SK-N-SH treated with all-trans-retinoic acid at 6 μM for 48 hours (cell line): ENCODE results near the gene SQSTM1.

Source experiments
- BACH2 ChIP-seq: fragments of 250-450 bp; sonication (Bioruptor Pico); IDR thresholded peaks from 2 replicates; pipeline ENCODE4 v1.9.0; 2021; ENCODE audit warnings: mild to moderate bottlenecking, borderline replicate concordance
- ESRRG ChIP-seq: fragments of 250-450 bp; sonication (Bioruptor Pico); IDR thresholded peaks from 2 replicates; pipeline ENCODE4 v1.6.1; 2021; ENCODE audit warnings: mild to moderate bottlenecking
- GLIS3 ChIP-seq: fragments of 250-450 bp; sonication (Bioruptor Pico); IDR thresholded peaks from 2 replicates; pipeline ENCODE4 v1.5.0; 2020; ENCODE audit warnings: mild to moderate bottlenecking, moderate library complexity
- RARB ChIP-seq: fragments of 250-450 bp; sonication (Bioruptor Pico); IDR thresholded peaks from 2 replicates; pipeline ENCODE4 v1.8.0; 2021; ENCODE audit warnings: mild to moderate bottlenecking, moderate library complexity
- TCF4 ChIP-seq: fragments of 250-450 bp; sonication (Bioruptor Pico); IDR thresholded peaks from 2 replicates; pipeline ENCODE4 v1.8.0; 2021; ENCODE audit warnings: mild to moderate bottlenecking, moderate library complexity, borderline replicate concordance
- TOX ChIP-seq: fragments of 250-450 bp; sonication (Bioruptor Pico); IDR thresholded peaks from 2 replicates; pipeline ENCODE4 v1.8.0; 2021; ENCODE audit warnings: mild to moderate bottlenecking, moderate library complexity, borderline replicate concordance
- ZFP3 ChIP-seq: fragments of 250-450 bp; sonication (Bioruptor Pico); IDR thresholded peaks from 2 replicates; pipeline ENCODE4 v1.5.0; 2020; ENCODE audit warnings: mild to moderate bottlenecking, moderate library complexity
- ZFP30 ChIP-seq: fragments of 450-650 bp; formaldehyde crosslinking; IDR thresholded peaks from 2 replicates; pipeline ENCODE4 v1.5.0; 2022; ENCODE audit warnings: mild to moderate bottlenecking, moderate library complexity
- ZNF8 ChIP-seq: fragments of 450-650 bp; formaldehyde crosslinking; IDR thresholded peaks from 2 replicates; pipeline ENCODE4 v1.5.0; 2020; ENCODE audit warnings: mild to moderate bottlenecking, moderate library complexity
- TF ChIP-seq, protein P1 (sequence below): fragments of 250-450 bp; sonication (Bioruptor Pico); IDR thresholded peaks from 2 replicates; pipeline ENCODE4 v1.8.0; 2020; ENCODE audit warnings: mild to moderate bottlenecking, moderate library complexity, borderline replicate concordance
- TF ChIP-seq, protein P2 (sequence below): fragments of 250-450 bp; sonication (Bioruptor Pico); IDR thresholded peaks from 2 replicates; pipeline ENCODE4 v1.5.1; 2020; ENCODE audit warnings: low read depth, mild to moderate bottlenecking, moderate library complexity

GRCh38 chr5:179872828-179873575 is 52.3 kb downstream of the SQSTM1 start:
- TF ChIP-seq RARB (CRISPR knock-in tag): no peak
- TF ChIP-seq TCF4 (CRISPR knock-in tag): no peak
- TF ChIP-seq, protein P1, sequence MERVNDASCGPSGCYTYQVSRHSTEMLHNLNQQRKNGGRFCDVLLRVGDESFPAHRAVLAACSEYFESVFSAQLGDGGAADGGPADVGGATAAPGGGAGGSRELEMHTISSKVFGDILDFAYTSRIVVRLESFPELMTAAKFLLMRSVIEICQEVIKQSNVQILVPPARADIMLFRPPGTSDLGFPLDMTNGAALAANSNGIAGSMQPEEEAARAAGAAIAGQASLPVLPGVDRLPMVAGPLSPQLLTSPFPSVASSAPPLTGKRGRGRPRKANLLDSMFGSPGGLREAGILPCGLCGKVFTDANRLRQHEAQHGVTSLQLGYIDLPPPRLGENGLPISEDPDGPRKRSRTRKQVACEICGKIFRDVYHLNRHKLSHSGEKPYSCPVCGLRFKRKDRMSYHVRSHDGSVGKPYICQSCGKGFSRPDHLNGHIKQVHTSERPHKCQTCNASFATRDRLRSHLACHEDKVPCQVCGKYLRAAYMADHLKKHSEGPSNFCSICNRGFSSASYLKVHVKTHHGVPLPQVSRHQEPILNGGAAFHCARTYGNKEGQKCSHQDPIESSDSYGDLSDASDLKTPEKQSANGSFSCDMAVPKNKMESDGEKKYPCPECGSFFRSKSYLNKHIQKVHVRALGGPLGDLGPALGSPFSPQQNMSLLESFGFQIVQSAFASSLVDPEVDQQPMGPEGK (CRISPR knock-in tag): no peak
- no peak for TF ChIP-seq BACH2
- TF ChIP-seq GLIS3 (CRISPR knock-in tag): no peak
- no peak for TF ChIP-seq ESRRG (CRISPR knock-in tag)
- TF ChIP-seq TOX: no peak
- TF ChIP-seq, protein P2, sequence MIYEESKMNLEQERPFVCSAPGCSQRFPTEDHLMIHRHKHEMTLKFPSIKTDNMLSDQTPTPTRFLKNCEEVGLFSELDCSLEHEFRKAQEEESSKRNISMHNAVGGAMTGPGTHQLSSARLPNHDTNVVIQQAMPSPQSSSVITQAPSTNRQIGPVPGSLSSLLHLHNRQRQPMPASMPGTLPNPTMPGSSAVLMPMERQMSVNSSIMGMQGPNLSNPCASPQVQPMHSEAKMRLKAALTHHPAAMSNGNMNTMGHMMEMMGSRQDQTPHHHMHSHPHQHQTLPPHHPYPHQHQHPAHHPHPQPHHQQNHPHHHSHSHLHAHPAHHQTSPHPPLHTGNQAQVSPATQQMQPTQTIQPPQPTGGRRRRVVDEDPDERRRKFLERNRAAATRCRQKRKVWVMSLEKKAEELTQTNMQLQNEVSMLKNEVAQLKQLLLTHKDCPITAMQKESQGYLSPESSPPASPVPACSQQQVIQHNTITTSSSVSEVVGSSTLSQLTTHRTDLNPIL (CRISPR knock-in tag): no peak
- TF ChIP-seq ZNF8 (CRISPR knock-in tag): no peak
- no peak for TF ChIP-seq ZFP30 (CRISPR knock-in tag)
- no peak for TF ChIP-seq ZFP3 (CRISPR knock-in tag)
